Measurements from ENCODE around the gene THRAP3.
A peak's percentile ranks its signal among the peaks of the same experiment; 100 is the strongest.
"Not testable (repeated sequence)": the region's sequence is repeated elsewhere in the genome, so short reads cannot be mapped to it uniquely, and the experiment has no call there.

The THRAP3 gene

GRCh38 chr1:36207339-36207738 is 16.9 kb upstream of the THRAP3 start:
- no peak for DNase-seq (ENCODE audit: low spot score)

- DNase-seq (ENCODE audit: low spot score) = no peak
Observed at GRCh38 chr1:36208978-36209703, 15.1 kb upstream of the THRAP3 start.

GRCh38 chr1:36211307-36211706 is 12.9 kb upstream of the THRAP3 start:
- no peak for DNase-seq (ENCODE audit: low spot score)

GRCh38 chr1:36211841-36212240 is 12.4 kb upstream of the THRAP3 start:
- DNase-seq (ENCODE audit: low spot score) = no peak

- DNase-seq (ENCODE audit: low spot score) = peak; percentile 29
Observed at GRCh38 chr1:36212782-36213181, 11.5 kb upstream of the THRAP3 start.

- no peak for DNase-seq (ENCODE audit: low spot score)
Observed at GRCh38 chr1:36217670-36218069, 6.6 kb upstream of the THRAP3 start.

- not testable (repeated sequence) for DNase-seq (ENCODE audit: low spot score)
Observed at GRCh38 chr1:36221901-36222300, 2.3 kb upstream of the THRAP3 start.

- peak; percentile 12 for DNase-seq (ENCODE audit: low spot score)
Observed at GRCh38 chr1:36222481-36223380, 1.5 kb upstream of the THRAP3 start.

- peak; percentile 41 for DNase-seq (ENCODE audit: low spot score)
Observed at GRCh38 chr1:36223381-36223995, 755 bp upstream of the THRAP3 start.

- peak; percentile 78 for DNase-seq (ENCODE audit: low spot score)
Observed at GRCh38 chr1:36224537-36225282, 467 bp downstream of the THRAP3 start.

- DNase-seq (ENCODE audit: low spot score) = no peak
Observed at GRCh38 chr1:36225283-36225899, 1.1 kb downstream of the THRAP3 start.

- DNase-seq (ENCODE audit: low spot score) = not testable (repeated sequence)
Observed at GRCh38 chr1:36230279-36230678, 6.0 kb downstream of the THRAP3 start.

GRCh38 chr1:36231191-36231590 is 6.9 kb downstream of the THRAP3 start:
- no peak for DNase-seq (ENCODE audit: low spot score)

- no peak for DNase-seq (ENCODE audit: low spot score)
Observed at GRCh38 chr1:36232212-36233095, 8.2 kb downstream of the THRAP3 start.

GRCh38 chr1:36236302-36236701 is 12.1 kb downstream of the THRAP3 start:
- DNase-seq (ENCODE audit: low spot score) = no peak

- DNase-seq (ENCODE audit: low spot score) = no peak
Observed at GRCh38 chr1:36238433-36238832, 14.2 kb downstream of the THRAP3 start.

GRCh38 chr1:36239941-36240637 is 15.8 kb downstream of the THRAP3 start:
- no peak for DNase-seq (ENCODE audit: low spot score)

GRCh38 chr1:36247538-36247937 is 23.3 kb downstream of the THRAP3 start:
- no peak for DNase-seq (ENCODE audit: low spot score)

- peak; percentile 43 for DNase-seq (ENCODE audit: low spot score)
Observed at GRCh38 chr1:36248250-36248894, 24.1 kb downstream of the THRAP3 start.
